ENCODE results near the gene CHD6.

The CHD6 gene

DNA sequence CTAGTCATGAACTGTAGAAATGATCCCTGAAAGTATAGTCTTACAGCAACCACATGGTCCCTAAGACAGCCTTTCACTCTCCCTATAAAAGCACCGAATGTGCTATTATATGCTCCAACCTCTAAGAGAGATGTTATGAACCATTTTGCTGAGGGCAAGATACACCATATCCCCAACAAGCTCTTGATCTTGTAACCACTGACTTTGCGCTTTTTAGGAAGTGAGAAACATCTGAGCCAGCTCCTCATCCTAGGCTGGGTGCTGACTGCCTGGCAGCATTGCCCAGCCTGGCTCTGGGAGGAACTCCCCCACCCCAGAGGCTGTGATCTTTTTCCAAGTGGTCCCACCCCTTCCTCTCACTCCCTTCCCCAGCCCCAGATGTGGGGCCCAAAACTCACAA, 248.5 kb downstream of the CHD6 start:
- DNase-seq = no peak
- TF ChIP-seq POLR2A (IDR thresholded peaks at IDR 0.05; ENCODE audit: low read length) = no peak
- TF ChIP-seq GATA1 (IDR thresholded peaks at IDR 0.05; ENCODE audit: low read depth, low read length) = no peak

DNA sequence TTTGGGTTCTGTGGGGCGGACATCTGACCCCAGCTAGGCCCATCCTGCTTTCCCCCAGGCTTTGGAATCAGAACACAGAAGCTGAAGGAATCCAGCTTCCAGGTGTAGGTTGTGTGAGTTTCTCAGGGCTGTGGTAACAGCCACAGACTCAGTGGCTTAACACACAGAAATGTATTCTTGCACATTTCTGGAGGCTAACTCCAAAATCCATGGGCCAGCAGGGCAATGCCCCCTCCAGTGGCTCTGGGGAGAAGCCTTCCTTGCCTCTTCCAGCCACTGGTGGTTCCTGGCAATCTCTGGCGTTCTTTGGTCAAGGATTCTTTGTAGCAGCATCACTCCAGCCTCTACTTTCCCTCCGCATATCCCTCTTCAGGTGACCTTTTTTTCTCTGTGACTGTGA, 250.2 kb downstream of the CHD6 start:
- TF ChIP-seq POLR2A (IDR thresholded peaks at IDR 0.05; ENCODE audit: low read length) (no peak), GATA1 (IDR thresholded peaks at IDR 0.05; ENCODE audit: low read depth, low read length) (no peak)
- DNase-seq = no peak

GRCh38 chr20:41367393-41367695, 250.8 kb downstream of the CHD6 start:
- no peak for DNase-seq
- TF ChIP-seq POLR2A (IDR thresholded peaks at IDR 0.05; ENCODE audit: low read length) (no peak), GATA1 (IDR thresholded peaks at IDR 0.05; ENCODE audit: low read depth, low read length) (no peak)

GRCh38 chr20:41366546-41367392, 251.4 kb downstream of the CHD6 start, which contains the start of gene EMILIN3:
Gene EMILIN3 (minus strand): TSS chr20:41366818. CDS start chr20:41366634, 184 bp downstream.
- TF ChIP-seq POLR2A (IDR thresholded peaks at IDR 0.05; ENCODE audit: low read length) = no peak
- TF ChIP-seq GATA1 (IDR thresholded peaks at IDR 0.05; ENCODE audit: low read depth, low read length) = no peak
- DNase-seq = no peak

- TF ChIP-seq POLR2A (IDR thresholded peaks at IDR 0.05; ENCODE audit: low read length) = no peak
- DNase-seq = no peak
Measured at GRCh38 chr20:41365777-41366545, 252.2 kb downstream of the CHD6 start.

GRCh38 chr20:41364967-41365765, 253.0 kb downstream of the CHD6 start:
- DNase-seq = no peak
- TF ChIP-seq POLR2A (IDR thresholded peaks at IDR 0.05; ENCODE audit: low read length) (no peak), GATA1 (IDR thresholded peaks at IDR 0.05; ENCODE audit: low read depth, low read length) (no peak)

DNA sequence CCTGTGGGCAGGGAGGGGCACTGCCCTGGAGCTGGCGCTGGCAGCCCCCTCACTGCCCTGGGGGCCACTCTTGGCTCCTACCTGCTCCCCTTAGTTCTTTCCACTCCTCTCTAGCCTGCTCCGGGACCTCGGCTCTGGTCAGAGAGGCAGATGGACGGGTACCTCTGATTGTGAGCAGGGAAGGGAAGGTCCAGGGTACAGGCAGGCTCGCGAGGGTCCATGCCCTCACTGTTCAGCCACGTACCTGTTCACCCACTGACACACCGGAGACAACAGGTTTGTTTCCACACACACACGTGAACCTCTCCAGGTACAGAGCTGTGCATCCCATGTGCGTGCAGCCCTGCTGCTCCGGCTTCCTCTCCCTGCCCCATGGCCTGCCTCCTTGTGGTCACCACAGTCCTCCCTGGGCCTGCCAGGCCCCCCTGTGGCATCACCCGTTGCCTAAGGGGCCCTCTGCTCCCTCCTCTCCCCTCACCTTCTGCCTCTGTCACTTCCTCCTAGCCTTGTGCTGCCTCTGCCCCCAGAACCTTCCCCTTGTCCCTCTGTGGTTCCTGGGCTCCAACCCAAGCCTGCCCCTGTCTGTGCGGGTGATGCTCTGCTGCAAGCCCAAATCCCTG, 253.8 kb downstream of the CHD6 start:
- TF ChIP-seq POLR2A (IDR thresholded peaks at IDR 0.05; ENCODE audit: low read length) = no peak
- TF ChIP-seq GATA1 (IDR thresholded peaks at IDR 0.05; ENCODE audit: low read depth, low read length) = no peak
- no peak for DNase-seq

- no peak for TF ChIP-seq POLR2A (IDR thresholded peaks at IDR 0.05; ENCODE audit: low read length)
- no peak for TF ChIP-seq GATA1 (IDR thresholded peaks at IDR 0.05; ENCODE audit: low read depth, low read length)
- DNase-seq = no peak
Measured at GRCh38 chr20:41363601-41364000, 254.6 kb downstream of the CHD6 start.

GRCh38 chr20:41362748-41363140, 255.4 kb downstream of the CHD6 start:
- no peak for TF ChIP-seq GATA1 (IDR thresholded peaks at IDR 0.05; ENCODE audit: low read depth, low read length)
- TF ChIP-seq POLR2A (IDR thresholded peaks at IDR 0.05; ENCODE audit: low read length) = no peak
- DNase-seq = no peak

DNA sequence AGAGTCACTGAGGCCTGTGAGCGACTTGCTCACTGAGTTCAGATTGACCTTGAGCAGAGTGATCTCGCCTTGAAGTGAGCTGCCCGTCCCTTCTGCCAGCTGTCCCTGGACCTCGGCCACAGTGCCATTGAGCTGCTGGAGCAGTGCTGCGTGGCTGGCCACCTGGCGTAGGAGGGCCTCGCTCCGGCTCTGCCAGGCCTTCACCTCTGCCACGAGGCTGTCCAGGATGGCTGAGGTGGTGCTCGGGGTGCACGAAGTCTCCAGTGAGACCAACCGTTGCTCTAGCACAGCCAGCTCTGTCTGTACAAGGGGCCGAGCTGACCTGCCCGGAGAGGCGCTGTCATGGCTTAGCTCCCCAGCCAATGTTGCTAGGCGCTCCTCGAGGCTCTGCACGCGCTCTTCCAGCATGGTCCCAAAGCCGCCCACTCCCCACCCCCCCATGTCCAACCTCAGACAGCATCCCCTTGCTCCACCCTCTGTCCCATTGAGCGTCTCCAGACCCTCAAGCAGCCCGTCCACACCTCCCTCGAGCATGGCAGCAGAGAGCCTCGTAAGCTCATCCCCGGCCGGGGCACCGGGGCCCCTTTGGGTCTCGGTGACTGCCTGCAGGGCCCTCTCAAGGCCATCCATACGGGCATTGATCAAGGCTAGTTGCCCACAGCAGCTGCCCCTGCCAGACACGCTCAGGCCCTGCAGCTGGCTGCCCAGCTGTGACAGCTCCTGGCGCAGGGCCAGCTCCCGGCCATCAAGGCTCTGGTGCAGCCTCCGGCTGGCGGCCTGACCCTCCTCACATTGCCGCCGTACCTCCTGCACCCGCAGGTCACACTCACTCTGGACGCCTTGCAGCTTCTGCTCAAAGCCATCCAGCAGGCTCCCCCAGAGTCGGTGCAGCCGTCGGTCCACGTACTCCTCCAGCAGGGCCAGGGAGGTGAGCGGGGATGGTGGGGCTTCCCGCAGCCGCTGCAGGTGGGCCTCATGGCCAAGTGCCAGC, 256.1 kb downstream of the CHD6 start:
- DNase-seq = no peak
- no peak for TF ChIP-seq GATA1 (IDR thresholded peaks at IDR 0.05; ENCODE audit: low read depth, low read length)
- no peak for TF ChIP-seq POLR2A (IDR thresholded peaks at IDR 0.05; ENCODE audit: low read length)

GRCh38 chr20:41360831-41361756, 257.1 kb downstream of the CHD6 start:
- no peak for TF ChIP-seq GATA1 (IDR thresholded peaks at IDR 0.05; ENCODE audit: low read depth, low read length)
- TF ChIP-seq POLR2A (IDR thresholded peaks at IDR 0.05; ENCODE audit: low read length) = no peak
- no peak for DNase-seq

Measured in erythroblast (primary cell).